ENCODE results near the gene CCR9.

GRCh38 chr3:45914362-45915058, 28.2 kb downstream of the CCR9 start:
- TF ChIP-seq CTCF (IDR thresholded peaks at IDR 0.05) (no peak), POLR2A (IDR thresholded peaks at IDR 0.05; ENCODE audit: low read depth) (no peak)

Measured in esophagus muscularis mucosa (tissue), 3 donors.